Prostate gland (tissue), 2 donors: ENCODE data around the gene CPXM2.

ENCODE experiments used
- POLR2A ChIP-seq: fragments of 450-650 bp; IDR thresholded peaks from one replicate; pipeline ENCODE4 v1.6.1; 2016; ENCODE audit warnings: antibody characterized with exemption, mild to moderate bottlenecking
- POLR2AphosphoS5 ChIP-seq: sonication (generic); formaldehyde crosslinking; IDR thresholded peaks from one replicate; pipeline ENCODE4 v1.6.1; 2017; ENCODE audit warnings: antibody characterized with exemption
- TF ChIP-seq, protein P1 (sequence below), 4 experiments: fragments of 200-600 bp in 2 of 4; fragments of 450-650 bp in 2 of 4; sonication (generic) in 2 of 4; IDR thresholded peaks; 1 replicate in 3 of 4; 2 replicates in 1 of 4; pipeline ENCODE4 v1.5.1; 2016 to 2019; ENCODE audit warnings: antibody characterized with exemption in 4 of 4, mild to moderate bottlenecking in 2 of 4, moderate library complexity in 2 of 4

GRCh38 chr10:123771877-123772644, 119.5 kb downstream of the CPXM2 start:
- TF ChIP-seq, protein P1, sequence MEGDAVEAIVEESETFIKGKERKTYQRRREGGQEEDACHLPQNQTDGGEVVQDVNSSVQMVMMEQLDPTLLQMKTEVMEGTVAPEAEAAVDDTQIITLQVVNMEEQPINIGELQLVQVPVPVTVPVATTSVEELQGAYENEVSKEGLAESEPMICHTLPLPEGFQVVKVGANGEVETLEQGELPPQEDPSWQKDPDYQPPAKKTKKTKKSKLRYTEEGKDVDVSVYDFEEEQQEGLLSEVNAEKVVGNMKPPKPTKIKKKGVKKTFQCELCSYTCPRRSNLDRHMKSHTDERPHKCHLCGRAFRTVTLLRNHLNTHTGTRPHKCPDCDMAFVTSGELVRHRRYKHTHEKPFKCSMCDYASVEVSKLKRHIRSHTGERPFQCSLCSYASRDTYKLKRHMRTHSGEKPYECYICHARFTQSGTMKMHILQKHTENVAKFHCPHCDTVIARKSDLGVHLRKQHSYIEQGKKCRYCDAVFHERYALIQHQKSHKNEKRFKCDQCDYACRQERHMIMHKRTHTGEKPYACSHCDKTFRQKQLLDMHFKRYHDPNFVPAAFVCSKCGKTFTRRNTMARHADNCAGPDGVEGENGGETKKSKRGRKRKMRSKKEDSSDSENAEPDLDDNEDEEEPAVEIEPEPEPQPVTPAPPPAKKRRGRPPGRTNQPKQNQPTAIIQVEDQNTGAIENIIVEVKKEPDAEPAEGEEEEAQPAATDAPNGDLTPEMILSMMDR (IDR thresholded peaks at IDR 0.05), result no peak
- TF ChIP-seq POLR2A (no peak), POLR2AphosphoS5 (no peak)
